CD8-positive, alpha-beta memory T cell (primary cell): ENCODE results near the gene EXT2. TPM values are rescaled to one million over a fixed set of nuclear protein-coding genes. Genes with fewer than 3 reads are reported as not detected.

Experiments used
- CTCF ChIA-PET: fragments of 350-600 bp; sonication (Branson Sonifier 250); formaldehyde crosslinking; loops from one replicate; lab custom pipeline; 2021; ENCODE audit warnings: antibody characterized with exemption; lab: Charles Lee
- POLR2A ChIA-PET: fragments of 350-600 bp; sonication (Branson Sonifier 250); formaldehyde crosslinking; loops from one replicate; lab custom pipeline; 2021; ENCODE audit warnings: antibody characterized with exemption; lab: Charles Lee
- DNase-seq, 5 donors: peaks; one replicate each; pipeline versions ENCODE4 v3.0.0 to v3.0.0-alpha.2; 2020 to 2022; ENCODE audit warnings: mixed read lengths in 1 of 5
- H3K27ac ChIP-seq: one replicate; pipeline ENCODE4 v1.7.0; 2013; ENCODE audit warnings: low read depth, mild to moderate bottlenecking, low read length, moderate library complexity
- H3K27me3 ChIP-seq: 2 replicates; pipeline ENCODE4 v1.7.0; 2013; ENCODE audit warnings: low read length, mild to moderate bottlenecking; ENCODE audit not compliant: insufficient read depth, poor library complexity, severe bottlenecking
- H3K36me3 ChIP-seq: 2 replicates; pipeline ENCODE4 v1.7.0; 2013; ENCODE audit warnings: mild to moderate bottlenecking, low read length, moderate library complexity; ENCODE audit not compliant: insufficient read depth
- H3K4me1 ChIP-seq: 2 replicates; pipeline ENCODE4 v1.7.0; 2013; ENCODE audit warnings: mild to moderate bottlenecking, low read length, moderate library complexity; ENCODE audit not compliant: insufficient read depth
- H3K4me3 ChIP-seq: 2 replicates; pipeline ENCODE4 v1.7.0; 2013; ENCODE audit warnings: mild to moderate bottlenecking, low read length
- H3K9me3 ChIP-seq: 2 replicates; pipeline ENCODE4 v1.7.0; 2013; ENCODE audit warnings: mild to moderate bottlenecking, low read length
- H3K27ac Mint-ChIP-seq, 8 donors: one replicate each; pipeline ENCODE4 v1.8.0; 2020 to 2021; ENCODE audit warnings: mixed read lengths in 8 of 8, mild to moderate bottlenecking in 6 of 8, inconsistent platforms in 3 of 8, moderate library complexity in 3 of 8
- H3K27me3 Mint-ChIP-seq, 2 donors: one replicate each; pipeline ENCODE4 v1.8.0; 2020 to 2021; ENCODE audit warnings: mixed read lengths in 2 of 2, mild to moderate bottlenecking in 1 of 2, moderate library complexity in 1 of 2
- H3K36me3 Mint-ChIP-seq, 3 donors: one replicate each; pipeline ENCODE4 v1.8.0; 2020 to 2021; ENCODE audit warnings: mixed read lengths in 3 of 3, inconsistent platforms in 1 of 3, mild to moderate bottlenecking in 1 of 3
- H3K4me1 Mint-ChIP-seq, 3 donors: one replicate each; pipeline ENCODE4 v1.8.0; 2020 to 2021; ENCODE audit warnings: mixed read lengths in 3 of 3, inconsistent platforms in 1 of 3, mild to moderate bottlenecking in 1 of 3
- H3K4me3 Mint-ChIP-seq, 7 donors: one replicate each; pipeline ENCODE4 v1.8.0; 2020 to 2021; ENCODE audit warnings: mixed read lengths in 7 of 7, mild to moderate bottlenecking in 6 of 7, moderate library complexity in 4 of 7, inconsistent platforms in 2 of 7
- H3K9me3 Mint-ChIP-seq, 5 donors: one replicate each; pipeline ENCODE4 v1.8.0; 2020 to 2022; ENCODE audit warnings: mixed read lengths in 5 of 5, mild to moderate bottlenecking in 3 of 5, moderate library complexity in 2 of 5, inconsistent platforms in 1 of 5
- polyA plus RNA-seq: library from polyadenylated mRNA; unstranded; fragments of 300-500 nt; fragmentation: Illumina TruSeq; gene quantifications from one replicate; pipeline ENCODE4 v1.2.3, GENCODE V29; 2021
- total RNA-seq, 2 experiments: library from RNA; stranded (reverse); gene quantifications; one replicate each; pipeline ENCODE4 v1.2.3, GENCODE V29; 2021

EXT2 gene
- total and polyA plus RNA-seq, 3 experiments from 2014 or later, result 37.4 to 46.6 (median 38.5) TPM

GRCh38 chr11:44241851-44242250 is 146.4 kb downstream of the EXT2 start:
- H3K9me3 Mint-ChIP-seq, result no peaks in the 10 kb centered on the region
- H3K4me1 Mint-ChIP-seq, result no peaks in the 10 kb centered on the region
- no peaks in the 10 kb centered on the region for H3K9me3 ChIP-seq
- no peak for DNase-seq
- H3K4me3 Mint-ChIP-seq, result no peak overlapping the region
- peaks cover under 1% of the 10 kb centered on the region for H3K36me3 ChIP-seq
- POLR2A ChIA-PET, result no interaction called here
- H3K27me3 Mint-ChIP-seq, result no peaks in the 10 kb centered on the region
- H3K27me3 ChIP-seq, result no peaks in the 10 kb centered on the region
- CTCF ChIA-PET, result no interaction called here
- H3K4me3 ChIP-seq, result no peak overlapping the region
- no peaks in the 10 kb centered on the region for H3K4me1 ChIP-seq
- H3K27ac Mint-ChIP-seq, result peak overlapping the region in 2 of 8 donors; percentile 26 to 95
- peaks cover 22 to 80% (median 39%) of the 10 kb centered on the region in 3 donors for H3K36me3 Mint-ChIP-seq
- H3K27ac ChIP-seq, result no peak overlapping the region

GRCh38 chr11:44243086-44243485 is 147.6 kb downstream of the EXT2 start:
- H3K27ac ChIP-seq, result no peak overlapping the region
- POLR2A ChIA-PET, result no interaction called here
- no peaks in the 10 kb centered on the region for H3K27me3 ChIP-seq
- no peak for DNase-seq
- no peaks in the 10 kb centered on the region for H3K9me3 ChIP-seq
- no peaks in the 10 kb centered on the region for H3K4me1 Mint-ChIP-seq
- peaks cover 21 to 76% (median 37%) of the 10 kb centered on the region in 3 donors for H3K36me3 Mint-ChIP-seq
- H3K36me3 ChIP-seq, result no peaks in the 10 kb centered on the region
- H3K27ac Mint-ChIP-seq, result no peak overlapping the region
- no peak overlapping the region for H3K4me3 Mint-ChIP-seq
- no peaks in the 10 kb centered on the region for H3K4me1 ChIP-seq
- H3K27me3 Mint-ChIP-seq, result no peaks in the 10 kb centered on the region
- CTCF ChIA-PET, result interaction anchor here (1.0 kb wide), 1 partner anchor 43 kb away, joined by 3 read pairs; no protein-coding TSS in a partner anchor
- no peak overlapping the region for H3K4me3 ChIP-seq
- no peaks in the 10 kb centered on the region for H3K9me3 Mint-ChIP-seq

- H3K9me3 Mint-ChIP-seq, result no peaks in the 10 kb centered on the region
- POLR2A ChIA-PET, result no interaction called here
- H3K27ac Mint-ChIP-seq, result peak overlapping the region in 3 of 8 donors; percentile 17 to 83 (median 64)
- no peak overlapping the region for H3K4me3 Mint-ChIP-seq
- H3K27me3 Mint-ChIP-seq, result no peaks in the 10 kb centered on the region
- H3K36me3 Mint-ChIP-seq, result peaks cover 23 to 74% (median 38%) of the 10 kb centered on the region in 3 donors
- Histone ChIP-seq H3K4me3 (no peak overlapping the region), H3K27ac (no peak overlapping the region), H3K9me3 (no peaks in the 10 kb centered on the region), H3K27me3 (no peaks in the 10 kb centered on the region), H3K36me3 (no peaks in the 10 kb centered on the region), H3K4me1 (no peaks in the 10 kb centered on the region)
- CTCF ChIA-PET, result interaction anchor here (1.0 kb wide), 1 partner anchor 42 kb away, joined by 3 read pairs; no protein-coding TSS in a partner anchor
- DNase-seq, result no peak
- no peaks in the 10 kb centered on the region for H3K4me1 Mint-ChIP-seq
These were observed 148.3 kb downstream of the EXT2 start for GRCh38 chr11:44243595-44244343.

- Histone ChIP-seq H3K9me3 (no peaks in the 10 kb centered on the region), H3K27ac (no peak overlapping the region), H3K4me3 (no peak overlapping the region), H3K4me1 (no peaks in the 10 kb centered on the region), H3K36me3 (no peaks in the 10 kb centered on the region), H3K27me3 (no peaks in the 10 kb centered on the region)
- CTCF ChIA-PET, result no interaction called here
- Mint-ChIP-seq H3K4me1 (no peaks in the 10 kb centered on the region), H3K9me3 (peaks cover 0 to 2% (median 0%) of the 10 kb centered on the region in 5 donors), H3K27ac (no peak overlapping the region), H3K27me3 (no peaks in the 10 kb centered on the region), H3K36me3 (peaks cover 28 to 76% (median 38%) of the 10 kb centered on the region in 3 donors), H3K4me3 (no peak overlapping the region)
- POLR2A ChIA-PET, result no interaction called here
- DNase-seq, result no peak
These were observed 149.3 kb downstream of the EXT2 start for GRCh38 chr11:44244639-44245310.

- CTCF ChIA-PET, result no interaction called here
- no peak overlapping the region for H3K4me3 Mint-ChIP-seq
- no peaks in the 10 kb centered on the region for H3K27me3 Mint-ChIP-seq
These were observed 151.2 kb downstream of the EXT2 start for GRCh38 chr11:44246726-44247125.

GRCh38 chr11:44247508-44247907 is 152.0 kb downstream of the EXT2 start:
- Mint-ChIP-seq H3K27me3 (no peaks in the 10 kb centered on the region), H3K27ac (no peak overlapping the region), H3K4me1 (no peaks in the 10 kb centered on the region), H3K9me3 (peaks cover 2 to 17% (median 11%) of the 10 kb centered on the region in 5 donors), H3K4me3 (no peak overlapping the region), H3K36me3 (peaks cover 37 to 71% (median 52%) of the 10 kb centered on the region in 3 donors)
- DNase-seq, result no peak
- Histone ChIP-seq H3K4me3 (no peak overlapping the region), H3K27me3 (no peaks in the 10 kb centered on the region), H3K4me1 (no peaks in the 10 kb centered on the region), H3K36me3 (no peaks in the 10 kb centered on the region), H3K27ac (no peak overlapping the region), H3K9me3 (peaks cover 4% of the 10 kb centered on the region)
- ChIA-PET CTCF (no interaction called here), POLR2A (no interaction called here)

More at GRCh38 chr11:44246726-44247125, 151.2 kb downstream of the EXT2 start:
- Histone ChIP-seq H3K27ac (no peak overlapping the region), H3K36me3 (no peaks in the 10 kb centered on the region), H3K9me3 (no peaks in the 10 kb centered on the region), H3K27me3 (no peaks in the 10 kb centered on the region), H3K4me1 (no peaks in the 10 kb centered on the region), H3K4me3 (no peak overlapping the region)
- peaks cover 37 to 74% (median 44%) of the 10 kb centered on the region in 3 donors for H3K36me3 Mint-ChIP-seq
- H3K27ac Mint-ChIP-seq, result no peak overlapping the region
- POLR2A ChIA-PET, result no interaction called here
- H3K4me1 Mint-ChIP-seq, result no peaks in the 10 kb centered on the region
- DNase-seq, result no peak
- peaks cover 1 to 11% (median 3%) of the 10 kb centered on the region in 5 donors for H3K9me3 Mint-ChIP-seq

- no peaks in the 10 kb centered on the region for H3K4me1 Mint-ChIP-seq
- CTCF ChIA-PET, result interaction anchor here (1.4 kb wide), 1 partner anchor 28 kb away, joined by 3 read pairs; no protein-coding TSS in a partner anchor
- H3K27me3 Mint-ChIP-seq, result no peaks in the 10 kb centered on the region
- H3K9me3 ChIP-seq, result peaks cover 10% of the 10 kb centered on the region
- POLR2A ChIA-PET, result no interaction called here
- no peaks in the 10 kb centered on the region for H3K4me1 ChIP-seq
- H3K27ac ChIP-seq, result no peak overlapping the region
- peaks cover 2 to 23% (median 17%) of the 10 kb centered on the region in 5 donors for H3K9me3 Mint-ChIP-seq
- H3K27ac Mint-ChIP-seq, result peak overlapping the region in 1 of 8 donors; percentile 26
- no peak for DNase-seq
- H3K4me3 ChIP-seq, result no peak overlapping the region
- no peak overlapping the region for H3K4me3 Mint-ChIP-seq
- no peaks in the 10 kb centered on the region for H3K36me3 ChIP-seq
- H3K36me3 Mint-ChIP-seq, result peaks cover 41 to 67% (median 58%) of the 10 kb centered on the region in 3 donors
- no peaks in the 10 kb centered on the region for H3K27me3 ChIP-seq
These were observed 152.6 kb downstream of the EXT2 start for GRCh38 chr11:44248109-44248508.

- peaks cover 11% of the 10 kb centered on the region for H3K9me3 ChIP-seq
- Mint-ChIP-seq H3K36me3 (peaks cover 26 to 50% (median 46%) of the 10 kb centered on the region in 3 donors), H3K9me3 (peaks cover 2 to 29% (median 23%) of the 10 kb centered on the region in 5 donors), H3K27me3 (no peaks in the 10 kb centered on the region), H3K4me1 (no peaks in the 10 kb centered on the region), H3K4me3 (no peak overlapping the region), H3K27ac (no peak overlapping the region)
- H3K4me3 ChIP-seq, result no peak overlapping the region
- no peaks in the 10 kb centered on the region for H3K27me3 ChIP-seq
- H3K27ac ChIP-seq, result no peak overlapping the region
- POLR2A ChIA-PET, result no interaction called here
- H3K36me3 ChIP-seq, result no peaks in the 10 kb centered on the region
- H3K4me1 ChIP-seq, result no peaks in the 10 kb centered on the region
- CTCF ChIA-PET, result no interaction called here
- no peak for DNase-seq
These were observed 154.9 kb downstream of the EXT2 start for GRCh38 chr11:44250421-44250820.
